Measurements from ENCODE around the gene TMUB2. TPM values are rescaled to one million over a fixed set of nuclear protein-coding genes. Genes with fewer than 3 reads are reported as not detected.
"Not testable (repeated sequence)": the region's sequence is repeated elsewhere in the genome, so short reads cannot be mapped to it uniquely, and the experiment has no call there.

Gene TMUB2
- total RNA-seq, 4 donors from 2014 or later: 14.6 to 25.5 (median 21.6) TPM

GRCh38 chr17:44236444-44236991 lies 49.7 kb downstream of the TMUB2 start:
- H3K4me1 ChIP-seq: peaks cover 0 to 17% (median 0%) of the 10 kb centered on the region in 3 donors
- H3K36me3 ChIP-seq: no peaks in the 10 kb centered on the region
- H3K9me3 ChIP-seq: no peaks in the 10 kb centered on the region
- no peak for DNase-seq
- H3K27me3 ChIP-seq: no peaks in the 10 kb centered on the region
- intact Hi-C loops (cut with DNase I): no loop called here
- H3K27ac ChIP-seq: no peak overlapping the region
- H3K4me3 ChIP-seq: no peak overlapping the region
- TF ChIP-seq POLR2A (IDR thresholded peaks at IDR 0.05): no peak
- TF ChIP-seq CTCF (IDR thresholded peaks at IDR 0.05): no peak
- WGBS, 2 donors: 56 to 68% methylated on average over 5 of the region's 5 CpGs

GRCh38 chr17:44237886-44238285 lies 51.1 kb downstream of the TMUB2 start:
- intact Hi-C loops (cut with DNase I); H3K27ac ChIP-seq; H3K36me3 ChIP-seq; DNase-seq; H3K27me3 ChIP-seq; H3K9me3 ChIP-seq; H3K4me3 ChIP-seq: not testable (repeated sequence)
- WGBS, 2 donors: no CpG with 5 or more reads among the region's 28 CpGs
- H3K4me1 ChIP-seq: peaks cover 0 to 17% (median 0%) of the 10 kb centered on the region in 3 donors

- H3K27ac ChIP-seq: no peak overlapping the region
- DNase-seq: no peak
- H3K4me1 ChIP-seq: peaks cover 0 to 9% (median 1%) of the 10 kb centered on the region in 3 donors
- H3K27me3 ChIP-seq: no peaks in the 10 kb centered on the region
- no peaks in the 10 kb centered on the region for H3K9me3 ChIP-seq
- intact Hi-C loops (cut with DNase I): no loop called here
- no peak overlapping the region for H3K4me3 ChIP-seq
- WGBS, 2 donors: 58 to 74% methylated on average over 6 of the region's 6 CpGs
- H3K36me3 ChIP-seq: no peaks in the 10 kb centered on the region
- TF ChIP-seq CTCF (IDR thresholded peaks at IDR 0.05) (no peak), POLR2A (IDR thresholded peaks at IDR 0.05) (no peak)
Observed at GRCh38 chr17:44241106-44241624, 54.4 kb downstream of the TMUB2 start.

Small RNA genes lying within 50 kb of the gene (small RNA-seq; reads per million reads assigned to genes)
- gene MIR6782: 0 reads per million in 4 donors

Other genes with a start within 250 kb of the TMUB2 start
- gene PPY, start 244.5 kb upstream of the TMUB2 start, total RNA-seq: not detected
- gene PYY, start 233.0 kb upstream of the TMUB2 start, total RNA-seq: not detected
- 1 to 10 TPM in 3 of 4 donors, under 1 TPM in 1; 0.64 to 2.7 (median 2.1) TPM for gene NAGS, start 182.3 kb upstream of the TMUB2 start, total RNA-seq
- gene TMEM101, start 172.0 kb upstream of the TMUB2 start, total RNA-seq: 10 to 100 TPM; 20.6 to 40.8 (median 34.1) TPM
- gene LSM12, start 120.3 kb upstream of the TMUB2 start, total RNA-seq: 10 to 100 TPM; 27.3 to 44.3 (median 36.9) TPM
- 10 to 100 TPM; 10.3 to 23.3 (median 17.2) TPM for gene G6PC3, start 116.2 kb upstream of the TMUB2 start, total RNA-seq
- 100 to 1,000 TPM in 1 of 4 donors, 10 to 100 TPM in 3; 31.1 to 135 (median 68.0) TPM for gene HDAC5, start 63.3 kb upstream of the TMUB2 start, total RNA-seq
- 1 to 10 TPM; 1.9 to 4.7 (median 4.0) TPM for gene HROB, start 45.0 kb upstream of the TMUB2 start, total RNA-seq
- gene ASB16, start 16.3 kb upstream of the TMUB2 start, total RNA-seq: under 1 TPM in 1 of 4 donors, not detected in 3; 0.11 TPM
- 10 to 100 TPM; 37.7 to 47.3 (median 44.0) TPM for gene ATXN7L3, start 12.9 kb downstream of the TMUB2 start, total RNA-seq
- 10 to 100 TPM; 38.9 to 57.4 (median 51.0) TPM for gene UBTF, start 32.7 kb downstream of the TMUB2 start, total RNA-seq
- not detected for gene SLC4A1, start 81.2 kb downstream of the TMUB2 start, total RNA-seq
- gene RUNDC3A, start 121.6 kb downstream of the TMUB2 start, total RNA-seq: 1 to 10 TPM in 2 of 4 donors, under 1 TPM in 2; 0.23 to 1.1 (median 0.81) TPM
- 100 to 1,000 TPM in 2 of 4 donors, 10 to 100 TPM in 2; 93.2 to 148 (median 107) TPM for gene SLC25A39, start 137.9 kb downstream of the TMUB2 start, total RNA-seq
- gene GRN, start 158.3 kb downstream of the TMUB2 start, total RNA-seq: 1,000 to 10,000 TPM in 1 of 4 donors, 100 to 1,000 TPM in 3; 428 to 1,204 (median 642) TPM
- gene FAM171A2, start 176.9 kb downstream of the TMUB2 start, total RNA-seq: 10 to 100 TPM in 1 of 4 donors, 1 to 10 TPM in 2, under 1 TPM in 1; 0.35 to 17.4 (median 3.2) TPM
- gene ITGA2B, start 202.7 kb downstream of the TMUB2 start, total RNA-seq: under 1 TPM in 3 of 4 donors, not detected in 1; 0.26 to 0.76 (median 0.70) TPM